K562 (cell line): ENCODE measurements around the gene NOL4L. TPM values are rescaled to one million over a fixed set of nuclear protein-coding genes. Genes with fewer than 3 reads are reported as not detected.

Source experiments
- ATAC-seq: fragments of 200-7000 bp; cut with Tn5 transposase; 3 replicates; pipeline ENCODE4 v1.9.1; 2020; ENCODE audit warnings: moderate library complexity
- BruUV-seq: library from RNA; stranded (reverse); fragments of 400-500 nt; replicated peaks from 2 replicates; lab custom pipeline; 2021; lab: Mats Ljungman, UMichigan
- CTCF ChIA-PET: fragments of 300-600 bp; formaldehyde crosslinking; extraction: SDS; loops from one replicate; lab custom pipeline; 2021; ENCODE audit warnings: low intra/inter-chr PET ratio; lab: Yijun Ruan, JAX
- POLR2A ChIA-PET: fragments of 300-600, 350-650 bp; sonication (Branson Sonifier 250); formaldehyde crosslinking; extraction: SDS; loops from one replicate; lab custom pipeline; 2021; ENCODE audit warnings: antibody characterized with exemption, inconsistent platforms; lab: Yijun Ruan, JAX
- DNase-seq, 4 experiments: peaks; one replicate each; pipeline versions ENCODE4 v3.0.0 to v3.0.0-alpha.2; 2011 to 2018; ENCODE audit warnings: low spot score in 3 of 4, mixed read lengths in 3 of 4; ENCODE audit errors: extremely low read depth in 1 of 4
- FAIRE-seq: peaks from 2 replicates; lab custom pipeline; 2011; peaks lifted over from hg19 to GRCh38; lab: Jason Lieb, UNC
- H2AFZ ChIP-seq: 2 replicates; pipeline ENCODE4 v1.6.0; 2011; ENCODE audit warnings: low read depth, low read length, control low read depth, inconsistent platforms
- H3K27ac ChIP-seq: fragments of 200-600 bp; 3 replicates; pipeline ENCODE4 v1.8.0; 2011; ENCODE audit warnings: low read depth, mild to moderate bottlenecking, control low read depth, inconsistent platforms, low read length, moderate library complexity, mixed read lengths; ENCODE audit errors: extremely low read depth
- H3K27me3 ChIP-seq, 2 experiments: fragments of 300-600 bp in 1 of 2; 2 replicates in 1 of 2; 3 replicates in 1 of 2; pipeline versions ENCODE4 v1.6.0 to v1.8.0; 2011; ENCODE audit warnings: inconsistent platforms in 2 of 2, low read length in 2 of 2, mild to moderate bottlenecking in 1 of 2, mixed read lengths in 1 of 2, moderate library complexity in 1 of 2; ENCODE audit not compliant: control insufficient read depth in 2 of 2, insufficient read depth in 2 of 2
- H3K36me3 ChIP-seq: fragments of 300-600 bp; 3 replicates; pipeline ENCODE4 v1.8.0; 2011; ENCODE audit warnings: mild to moderate bottlenecking, low read length, inconsistent platforms; ENCODE audit not compliant: control insufficient read depth, insufficient read depth
- H3K4me1 ChIP-seq, 2 experiments: fragments of 200-600 bp in 1 of 2; replicated peaks in 1 of 2; 2 replicates in 1 of 2; 3 replicates in 1 of 2; pipeline versions ENCODE4 v1.5.1 to v1.8.0; 2011; ENCODE audit warnings: inconsistent platforms in 2 of 2, low read length in 2 of 2, mild to moderate bottlenecking in 1 of 2, mixed read lengths in 1 of 2, moderate library complexity in 1 of 2; ENCODE audit not compliant: control insufficient read depth in 2 of 2, insufficient read depth in 2 of 2
- H3K4me2 ChIP-seq: 2 replicates; pipeline ENCODE4 v1.6.1; 2011; ENCODE audit warnings: low read length, control low read depth, inconsistent platforms, mixed read lengths; ENCODE audit not compliant: insufficient read depth
- H3K4me3 ChIP-seq: fragments of 200-600 bp; sonication (generic), shearing (Covaris generic); 2 replicates; pipeline ENCODE4 v1.5.1; 2016; ENCODE audit warnings: control low read depth, inconsistent platforms
- H3K79me2 ChIP-seq: fragments of 200-600 bp; 3 replicates; pipeline ENCODE4 v1.8.0; 2011; ENCODE audit warnings: low read length, inconsistent platforms; ENCODE audit not compliant: control insufficient read depth, insufficient read depth
- H3K9ac ChIP-seq, 2 experiments: 2 replicates each; pipeline versions ENCODE4 v1.6.0 to v1.6.1; 2011; ENCODE audit warnings: low read depth in 2 of 2, low read length in 2 of 2, control low read depth in 1 of 2, inconsistent platforms in 1 of 2, mild to moderate bottlenecking in 1 of 2, mixed read lengths in 1 of 2; ENCODE audit not compliant: insufficient read depth in 1 of 2
- H3K9me1 ChIP-seq: one replicate; pipeline ENCODE4 v1.6.0; 2011; ENCODE audit warnings: inconsistent platforms, mild to moderate bottlenecking, low read length, moderate library complexity; ENCODE audit not compliant: control insufficient read depth, insufficient read depth
- H3K9me3 ChIP-seq: replicated peaks from 2 replicates; pipeline ENCODE4 v1.5.1; 2011; ENCODE audit warnings: low read depth, low read length, inconsistent platforms; ENCODE audit not compliant: control insufficient read depth, insufficient read depth
- H4K20me1 ChIP-seq: replicated peaks from 2 replicates; pipeline ENCODE4 v1.6.1; 2011; ENCODE audit warnings: low read length, inconsistent platforms, mixed read lengths; ENCODE audit not compliant: control insufficient read depth, insufficient read depth
- ARID2 ChIP-seq: fragments of 450-650 bp; IDR thresholded peaks from 2 replicates; pipeline ENCODE4 v1.6.1; 2017; ENCODE audit warnings: antibody characterized with exemption, mild to moderate bottlenecking
- HMG20B ChIP-seq: fragments of 250-450 bp; sonication (Bioruptor Pico); IDR thresholded peaks from 2 replicates; pipeline ENCODE4 v1.5.0; 2021; ENCODE audit warnings: mild to moderate bottlenecking
- KDM2B ChIP-seq: fragments of 250-450 bp; sonication (Bioruptor Pico); IDR thresholded peaks from 2 replicates; pipeline ENCODE4 v1.8.0; 2021; ENCODE audit warnings: mild to moderate bottlenecking, moderate library complexity
- MAFK ChIP-seq: IDR thresholded peaks from 2 replicates; pipeline ENCODE4 v1.6.1; 2011; ENCODE audit warnings: low read length, improper control_type of control experiment
- RBM39 ChIP-seq: fragments of 200-400 bp; formaldehyde crosslinking; optimal IDR thresholded peaks from 2 replicates; pipeline ENCODE3; 2018; ENCODE audit warnings: low read depth, low read length
- TGIF2 ChIP-seq: sonication (generic); formaldehyde crosslinking; IDR thresholded peaks from 2 replicates; pipeline ENCODE4 v1.8.1; 2022; ENCODE audit warnings: mild to moderate bottlenecking, missing genetic modification reagents, moderate library complexity
- XRCC3 ChIP-seq: fragments of 450-650 bp; IDR thresholded peaks from 2 replicates; pipeline ENCODE4 v1.6.1; 2017; ENCODE audit warnings: mild to moderate bottlenecking, moderate library complexity
- ZNF224 ChIP-seq: sonication (generic); formaldehyde crosslinking; IDR thresholded peaks from 2 replicates; pipeline ENCODE4 v1.8.0; 2022; ENCODE audit warnings: mild to moderate bottlenecking, missing genetic modification reagents
- WGBS: fragments of 100-300 bp; shearing (Covaris generic); methylation state at CpG from one replicate; pipeline ENCODE4 v1.1.6; 2016; ENCODE audit warnings: low coverage, mixed read lengths; ENCODE audit not compliant: insufficient coverage; ENCODE audit errors: missing lambda C conversion rate; 5-methylcytosine and 5-hydroxymethylcytosine counted together
- in situ Hi-C: fragments of 300-500 bp; cut with MboI; formaldehyde crosslinking; loops from 4 replicates; pipeline ENCODE4 v1.15.0; 2018; ENCODE audit warnings: inconsistent platforms, mixed read lengths
- intact Hi-C: fragments of 100-400 bp; cut with micrococcal nuclease; formaldehyde crosslinking; loops from 2 replicates; pipeline ENCODE4 v1.14.2; 2022
- polyA plus RNA-seq, 8 experiments: library from polyadenylated mRNA; depleted of rRNA in 4 of 8; stranded (reverse) in 5 of 8; unstranded in 3 of 8; fragments of >200 nt; fragmentation: Nextera tagmentation in 2 of 8; fragmentation: Illumina TruSeq in 1 of 8; extraction: Ambion mirVana in 2 of 8; extraction: Trizol in 1 of 8; gene quantifications; 2 replicates each; pipeline versions ENCODE4 v1.2.1 to v1.2.3, GENCODE V29; 2011 to 2014; ENCODE audit warnings: inconsistent platforms in 1 of 8, missing spikeins in 1 of 8
- total RNA-seq, 7 experiments: library from RNA; depleted of rRNA in 6 of 7; stranded (reverse); fragments of >200 nt in 6 of 7; fragmentation: Illumina TruSeq in 2 of 7; extraction: Trizol in 2 of 7; gene quantifications; 2 replicates each; pipeline versions ENCODE4 v1.2.1 to v1.2.3, GENCODE V29; 2011 to 2021; ENCODE audit warnings: low replicate concordance in 1 of 7

The NOL4L gene
- total and polyA plus RNA-seq, 9 of the 15 experiments (the other 6 are each of a cell fraction or from before 2014, with no cell fraction given): 5.1 to 36.2 (median 13.6) TPM

GRCh38 chr20:32614303-32614702 is 29.2 kb upstream of the NOL4L start:
- Histone ChIP-seq H4K20me1 (0 out of 2 replicates have a peak, but pooled peaks cover 6% of the 10 kb centered on the region), H3K9ac (peak overlapping the region in 1 of 2 experiments; percentile 20; a peak in 1 of 4 replicates), H3K4me3 (no peak overlapping the region), H2AFZ (no peak overlapping the region), H3K9me1 (peaks cover 16% of the 10 kb centered on the region), H3K4me1 (peaks cover 4 to 25% of the 10 kb centered on the region in 2 experiments; a peak in 3 of 5 replicates), H3K79me2 (peaks cover 3% of the 10 kb centered on the region; the same call in 2 of the 3 replicates), H3K36me3 (peaks cover 24% of the 10 kb centered on the region; the same call in 2 of the 3 replicates), H3K27ac (no peak overlapping the region), H3K9me3 (no peaks in the 10 kb centered on the region), H3K27me3 (no peaks in the 10 kb centered on the region), H3K4me2 (no peak overlapping the region)
- intact Hi-C loops (no loop called here), in situ Hi-C loops (no loop called here)
- no peak for FAIRE-seq
- no peak for DNase-seq
- POLR2A ChIA-PET: interaction anchor here (1.2 to 2.7 kb wide), 2 partner anchors 10 kb away, joined by 3 to 9 read pairs; no protein-coding TSS in a partner anchor
- TF ChIP-seq MAFK (no peak), ARID2 (no peak), ZNF224 (CRISPR knock-in tag) (no peak), KDM2B (CRISPR knock-in tag) (no peak), TGIF2 (CRISPR knock-in tag) (no peak), XRCC3 (no peak), HMG20B (no peak), RBM39 (no peak)
- no peak for ATAC-seq
- CTCF ChIA-PET: no interaction called here
- no TSS peak for BruUV-seq
- 24% methylated on average over 1 of the region's 1 CpG for WGBS
